ENCODE results near the gene RAP2B. TPM values are rescaled to one million over a fixed set of nuclear protein-coding genes. Genes with fewer than 3 reads are reported as not detected.

Gene RAP2B
- total RNA-seq, 2 experiments from 2014 or later: 13.8 to 14.8 TPM

- H3K27me3 Mint-ChIP-seq: no peaks in the 10 kb centered on the region
- intact Hi-C loops (cut with DNase I, micrococcal nuclease): loop anchor here in 1 of 2 experiments (5.0 kb wide), 1 partner anchor 72 kb away; no protein-coding TSS in a partner anchor
- no peaks in the 10 kb centered on the region for H3K36me3 ChIP-seq (ENCODE audit: insufficient read depth, low read length)
- POLR2A ChIA-PET: no interaction called here
- TF ChIP-seq CTCF (IDR thresholded peaks at IDR 0.05): no peak
- no peak overlapping the region for H3K27ac ChIP-seq (ENCODE audit: low read depth in 1 of 2, low read length in 2 of 2)
- peaks cover 23% of the 10 kb centered on the region for H3K4me1 ChIP-seq (ENCODE audit: insufficient read depth, low read length)
- no peak overlapping the region for H3K4me3 Mint-ChIP-seq
- H3K9me3 ChIP-seq (ENCODE audit: control insufficient read depth in 1 of 2, insufficient read depth in 1 of 2, low read length in 2 of 2): no peaks in the 10 kb centered on the region
- H3K9me3 Mint-ChIP-seq: peaks cover 2% of the 10 kb centered on the region
- H3K4me1 Mint-ChIP-seq (ENCODE audit: low read depth): peaks cover 70% of the 10 kb centered on the region
- no peak overlapping the region for H3K27ac Mint-ChIP-seq
- H3K4me3 ChIP-seq (ENCODE audit: low read length): no peak overlapping the region
- CTCF ChIA-PET: interaction anchor here (1.8 kb wide), 1 partner anchor 75 kb away, joined by 6 read pairs; no protein-coding TSS in a partner anchor
- H3K27me3 ChIP-seq (ENCODE audit: control insufficient read depth in 1 of 2, insufficient read depth in 2 of 2, low read length in 2 of 2): no peaks in the 10 kb centered on the region
- H3K36me3 Mint-ChIP-seq (ENCODE audit: low read depth): peaks cover 3% of the 10 kb centered on the region
- DNase-seq (no peak), ATAC-seq (ENCODE audit: poor library complexity) (no peak)
These were observed 53.5 kb downstream of the RAP2B start for GRCh38 chr3:153215497-153215896.

DNA sequence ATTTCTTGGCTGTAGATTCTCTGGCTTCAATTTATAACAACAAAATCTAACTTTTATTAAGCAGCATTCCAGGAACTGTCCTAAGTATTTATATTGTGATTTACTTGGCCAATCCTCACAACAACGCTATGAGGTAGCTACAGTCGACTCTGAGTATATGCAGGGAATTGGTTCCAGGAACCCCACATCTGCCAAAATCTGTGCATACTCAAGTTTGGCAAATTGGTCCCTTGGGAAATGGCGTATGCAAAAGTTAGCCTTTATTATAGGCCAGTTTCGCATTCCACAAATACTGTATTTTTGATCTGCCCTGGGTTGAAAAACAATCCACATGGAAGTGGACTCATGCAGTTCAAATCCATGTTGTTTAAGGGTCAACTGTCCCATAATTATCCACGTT lies 53.9 kb downstream of the RAP2B start:
- peaks cover 70% of the 10 kb centered on the region for H3K4me1 Mint-ChIP-seq (ENCODE audit: low read depth)

GRCh38 chr3:153216928-153217327 lies 54.9 kb downstream of the RAP2B start:
- Histone ChIP-seq H3K36me3 (ENCODE audit: insufficient read depth, low read length) (no peaks in the 10 kb centered on the region), H3K27me3 (ENCODE audit: control insufficient read depth in 1 of 2, insufficient read depth in 2 of 2, low read length in 2 of 2) (no peaks in the 10 kb centered on the region), H3K9me3 (ENCODE audit: control insufficient read depth in 1 of 2, insufficient read depth in 1 of 2, low read length in 2 of 2) (no peaks in the 10 kb centered on the region), H3K4me3 (ENCODE audit: low read length) (no peak overlapping the region), H3K27ac (ENCODE audit: low read depth in 1 of 2, low read length in 2 of 2) (no peak overlapping the region), H3K4me1 (ENCODE audit: insufficient read depth, low read length) (peaks cover 25% of the 10 kb centered on the region)
- POLR2A ChIA-PET: no interaction called here
- TF ChIP-seq CTCF (IDR thresholded peaks at IDR 0.05): no peak
- ATAC-seq (ENCODE audit: poor library complexity): no peak
- DNase-seq: no peak
- peak overlapping the region; percentile 15 for H3K27ac Mint-ChIP-seq
- peaks cover 13% of the 10 kb centered on the region for H3K36me3 Mint-ChIP-seq (ENCODE audit: low read depth)
- no peak overlapping the region for H3K4me3 Mint-ChIP-seq
- peaks cover 2% of the 10 kb centered on the region for H3K9me3 Mint-ChIP-seq
- H3K4me1 Mint-ChIP-seq (ENCODE audit: low read depth): peaks cover 76% of the 10 kb centered on the region
- no peaks in the 10 kb centered on the region for H3K27me3 Mint-ChIP-seq
- CTCF ChIA-PET: interaction anchor here (1.8 kb wide), 1 partner anchor 296 kb away, joined by 3 read pairs; no protein-coding TSS in a partner anchor
- intact Hi-C loops (cut with DNase I, micrococcal nuclease): loop anchor here in 1 of 2 experiments (5.0 kb wide), 1 partner anchor 70 kb away; no protein-coding TSS in a partner anchor

More for the DNA sequence above, 53.9 kb downstream of the RAP2B start:
- ChIA-PET CTCF (interaction anchor here (1.8 kb wide), 2 partner anchors 74 to 297 kb away, joined by 3 to 6 read pairs; no protein-coding TSS in a partner anchor), POLR2A (no interaction called here)
- Mint-ChIP-seq H3K4me3 (no peak overlapping the region), H3K27ac (no peak overlapping the region), H3K27me3 (no peaks in the 10 kb centered on the region), H3K36me3 (ENCODE audit: low read depth) (peaks cover 6% of the 10 kb centered on the region), H3K9me3 (peaks cover 2% of the 10 kb centered on the region)
- Histone ChIP-seq H3K36me3 (ENCODE audit: insufficient read depth, low read length) (no peaks in the 10 kb centered on the region), H3K27ac (ENCODE audit: low read depth in 1 of 2, low read length in 2 of 2) (no peak overlapping the region), H3K4me1 (ENCODE audit: insufficient read depth, low read length) (peaks cover 21% of the 10 kb centered on the region), H3K4me3 (ENCODE audit: low read length) (no peak overlapping the region), H3K27me3 (ENCODE audit: control insufficient read depth in 1 of 2, insufficient read depth in 2 of 2, low read length in 2 of 2) (no peaks in the 10 kb centered on the region), H3K9me3 (ENCODE audit: control insufficient read depth in 1 of 2, insufficient read depth in 1 of 2, low read length in 2 of 2) (no peaks in the 10 kb centered on the region)
- intact Hi-C loops (cut with DNase I, micrococcal nuclease): loop anchor here in 1 of 2 experiments (5.0 kb wide), 1 partner anchor 71 kb away; no protein-coding TSS in a partner anchor
- TF ChIP-seq CTCF (IDR thresholded peaks at IDR 0.05): no peak
- DNase-seq (no peak), ATAC-seq (ENCODE audit: poor library complexity) (no peak)

Measured in CD4-positive, alpha-beta T cell (primary cell).